IPS-NIHi7 (cell line): ENCODE measurements around the gene IDH3A.
A peak's percentile ranks its signal among the peaks of the same experiment; 100 is the strongest.

ENCODE experiments used
- DNase-seq: peaks from one replicate; pipeline ENCODE4 v3.0.0; 2012; ENCODE audit warnings: mixed read lengths; ENCODE audit errors: extremely low spot score

IDH3A gene

GRCh38 chr15:78149068-78149804, at the start of gene IDH3A:
Gene IDH3A, plus strand, starts transcription at chr15:78149362. Its CDS starts 42 bp downstream, at chr15:78149404.
- DNase-seq: peak; percentile 99

- DNase-seq: no peak
Observed at GRCh38 chr15:78100886-78101285, 48.3 kb upstream of the IDH3A start.

GRCh38 chr15:78101423-78102105, 47.6 kb upstream of the IDH3A start:
- DNase-seq: no peak

- DNase-seq: no peak
Observed at GRCh38 chr15:78102211-78102610, 47.0 kb upstream of the IDH3A start.

GRCh38 chr15:78102741-78103140, 46.4 kb upstream of the IDH3A start:
- no peak for DNase-seq

- DNase-seq: no peak
Observed at GRCh38 chr15:78103406-78104118, 45.6 kb upstream of the IDH3A start.

- DNase-seq: no peak
Observed at GRCh38 chr15:78104119-78104479, 45.1 kb upstream of the IDH3A start.

GRCh38 chr15:78104566-78105475, 44.3 kb upstream of the IDH3A start:
- DNase-seq: no peak

GRCh38 chr15:78105476-78106241, 43.5 kb upstream of the IDH3A start:
- no peak for DNase-seq

- no peak for DNase-seq
Observed at GRCh38 chr15:78107471-78107870, 41.7 kb upstream of the IDH3A start.

GRCh38 chr15:78108300-78109084, 40.7 kb upstream of the IDH3A start:
- DNase-seq: peak; percentile 89

GRCh38 chr15:78109156-78109555, 40.0 kb upstream of the IDH3A start:
- no peak for DNase-seq

- DNase-seq: no peak
Observed at GRCh38 chr15:78110096-78110495, 39.1 kb upstream of the IDH3A start.

GRCh38 chr15:78110916-78111475, 38.2 kb upstream of the IDH3A start:
- no peak for DNase-seq

GRCh38 chr15:78111788-78112187, 37.4 kb upstream of the IDH3A start:
- DNase-seq: no peak

- no peak for DNase-seq
Observed at GRCh38 chr15:78112551-78112950, 36.6 kb upstream of the IDH3A start.

GRCh38 chr15:78120523-78120922, 28.6 kb upstream of the IDH3A start:
- no peak for DNase-seq

- no peak for DNase-seq
Observed at GRCh38 chr15:78125267-78125666, 23.9 kb upstream of the IDH3A start.

GRCh38 chr15:78127882-78128281, 21.3 kb upstream of the IDH3A start:
- DNase-seq: no peak
